ENCODE results near the gene ERGIC1. TPM values are rescaled to one million over a fixed set of nuclear protein-coding genes. Genes with fewer than 3 reads are reported as not detected.

ERGIC1 gene
- total and polyA plus RNA-seq, 2 of the 13 experiments (the other 11 are each of a cell fraction or from before 2014, with no cell fraction given), result 78.5 to 184 TPM

DNA sequence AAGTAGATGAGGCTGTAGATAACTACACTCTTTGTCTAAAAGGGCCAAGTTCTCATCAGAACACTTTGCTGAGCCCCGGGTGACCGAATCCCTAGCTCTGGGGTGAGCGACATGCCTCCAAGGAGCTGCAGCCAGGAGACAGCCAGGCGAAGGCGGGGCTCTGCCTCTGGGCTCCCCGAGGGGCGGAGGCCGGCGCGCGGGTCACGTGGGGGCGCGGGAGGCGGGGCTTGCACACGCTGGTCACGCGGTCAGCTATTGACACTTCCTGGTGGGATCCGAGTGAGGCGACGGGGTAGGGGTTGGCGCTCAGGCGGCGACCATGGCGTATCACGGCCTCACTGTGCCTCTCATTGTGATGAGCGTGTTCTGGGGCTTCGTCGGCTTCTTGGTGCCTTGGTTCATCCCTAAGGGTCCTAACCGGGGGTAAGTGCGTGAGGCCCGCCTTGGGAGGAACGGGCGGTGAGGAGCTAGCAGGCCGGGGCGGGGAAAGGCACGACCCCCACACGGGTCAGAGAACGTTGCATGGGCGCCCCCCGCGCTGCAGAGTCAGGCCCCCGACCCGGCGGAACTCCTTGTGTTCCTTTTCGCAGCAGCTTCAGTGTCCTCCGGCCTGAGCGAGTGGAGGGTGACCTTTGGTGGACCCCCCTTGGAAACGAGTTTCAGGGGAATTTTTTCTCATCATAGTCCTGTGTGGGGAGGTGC lies 149.6 kb downstream of the ERGIC1 start, which contains the start of gene ATP6V0E1 (continued):
- 0 out of 4 replicates have a peak, but pooled peaks of 1 of the 2 experiments have one; percentile 16 for TF ChIP-seq EP300 (IDR thresholded peaks at IDR 0.05; ENCODE audit: low read depth in 2 of 2, low read length in 2 of 2)
- TF ChIP-seq EP300 (CRISPR knock-in tag; IDR thresholded peaks at IDR 0.05; ENCODE audit: borderline replicate concordance), result no peak
- no peak for TF ChIP-seq FOXJ3 (CRISPR knock-in tag; IDR thresholded peaks at IDR 0.05; ENCODE audit: borderline replicate concordance)
- TF ChIP-seq, protein P1, sequence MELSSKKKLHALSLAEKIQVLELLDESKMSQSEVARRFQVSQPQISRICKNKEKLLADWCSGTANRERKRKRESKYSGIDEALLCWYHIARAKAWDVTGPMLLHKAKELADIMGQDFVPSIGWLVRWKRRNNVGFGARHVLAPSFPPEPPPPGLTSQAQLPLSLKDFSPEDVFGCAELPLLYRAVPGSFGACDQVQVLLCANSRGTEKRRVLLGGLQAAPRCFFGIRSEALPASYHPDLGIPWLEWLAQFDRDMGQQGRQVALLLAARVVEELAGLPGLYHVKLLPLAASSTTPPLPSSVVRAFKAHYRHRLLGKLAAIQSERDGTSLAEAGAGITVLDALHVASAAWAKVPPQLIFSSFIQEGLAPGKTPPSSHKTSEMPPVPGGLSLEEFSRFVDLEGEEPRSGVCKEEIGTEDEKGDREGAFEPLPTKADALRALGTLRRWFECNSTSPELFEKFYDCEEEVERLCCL (CRISPR knock-in tag; IDR thresholded peaks at IDR 0.05; ENCODE audit: borderline replicate concordance), result no peak
- no peak for TF ChIP-seq POLR2AphosphoS2 (IDR thresholded peaks at IDR 0.05; ENCODE audit: low read depth, low read length)
- no peak for TF ChIP-seq SRSF1 (optimal IDR thresholded peaks at IDR 0.05; ENCODE audit: low read depth, low read length)
- TF ChIP-seq, protein P2, sequence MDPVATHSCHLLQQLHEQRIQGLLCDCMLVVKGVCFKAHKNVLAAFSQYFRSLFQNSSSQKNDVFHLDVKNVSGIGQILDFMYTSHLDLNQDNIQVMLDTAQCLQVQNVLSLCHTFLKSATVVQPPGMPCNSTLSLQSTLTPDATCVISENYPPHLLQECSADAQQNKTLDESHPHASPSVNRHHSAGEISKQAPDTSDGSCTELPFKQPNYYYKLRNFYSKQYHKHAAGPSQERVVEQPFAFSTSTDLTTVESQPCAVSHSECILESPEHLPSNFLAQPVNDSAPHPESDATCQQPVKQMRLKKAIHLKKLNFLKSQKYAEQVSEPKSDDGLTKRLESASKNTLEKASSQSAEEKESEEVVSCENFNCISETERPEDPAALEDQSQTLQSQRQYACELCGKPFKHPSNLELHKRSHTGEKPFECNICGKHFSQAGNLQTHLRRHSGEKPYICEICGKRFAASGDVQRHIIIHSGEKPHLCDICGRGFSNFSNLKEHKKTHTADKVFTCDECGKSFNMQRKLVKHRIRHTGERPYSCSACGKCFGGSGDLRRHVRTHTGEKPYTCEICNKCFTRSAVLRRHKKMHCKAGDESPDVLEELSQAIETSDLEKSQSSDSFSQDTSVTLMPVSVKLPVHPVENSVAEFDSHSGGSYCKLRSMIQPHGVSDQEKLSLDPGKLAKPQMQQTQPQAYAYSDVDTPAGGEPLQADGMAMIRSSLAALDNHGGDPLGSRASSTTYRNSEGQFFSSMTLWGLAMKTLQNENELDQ (CRISPR knock-in tag; IDR thresholded peaks at IDR 0.05; ENCODE audit: borderline replicate concordance), result no peak
- peak; percentile 24; the same call in 1 of the 2 replicates for TF ChIP-seq ARNT2 (CRISPR knock-in tag; IDR thresholded peaks at IDR 0.05; ENCODE audit: low read depth)
- TF ChIP-seq, protein P3, sequence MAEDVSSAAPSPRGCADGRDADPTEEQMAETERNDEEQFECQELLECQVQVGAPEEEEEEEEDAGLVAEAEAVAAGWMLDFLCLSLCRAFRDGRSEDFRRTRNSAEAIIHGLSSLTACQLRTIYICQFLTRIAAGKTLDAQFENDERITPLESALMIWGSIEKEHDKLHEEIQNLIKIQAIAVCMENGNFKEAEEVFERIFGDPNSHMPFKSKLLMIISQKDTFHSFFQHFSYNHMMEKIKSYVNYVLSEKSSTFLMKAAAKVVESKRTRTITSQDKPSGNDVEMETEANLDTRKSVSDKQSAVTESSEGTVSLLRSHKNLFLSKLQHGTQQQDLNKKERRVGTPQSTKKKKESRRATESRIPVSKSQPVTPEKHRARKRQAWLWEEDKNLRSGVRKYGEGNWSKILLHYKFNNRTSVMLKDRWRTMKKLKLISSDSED (CRISPR knock-in tag; IDR thresholded peaks at IDR 0.05), result no peak
- TF ChIP-seq ZFP41 (CRISPR knock-in tag; IDR thresholded peaks at IDR 0.05; ENCODE audit: borderline replicate concordance), result 0 out of 2 replicates have a peak, but pooled peaks have one; percentile 56
- TF ChIP-seq MEF2D (CRISPR knock-in tag; IDR thresholded peaks at IDR 0.05), result peak; percentile 64
- no peak for TF ChIP-seq HDAC2 (CRISPR knock-in tag; IDR thresholded peaks at IDR 0.05)
- no peak for TF ChIP-seq SMYD3 (CRISPR knock-in tag; IDR thresholded peaks at IDR 0.05)
- 0 out of 2 replicates have a peak, but pooled peaks have one; percentile 46 for TF ChIP-seq TBP (CRISPR knock-in tag; IDR thresholded peaks at IDR 0.05)
- TF ChIP-seq ZSCAN31 (CRISPR knock-in tag; IDR thresholded peaks at IDR 0.05; ENCODE audit: low read depth), result no peak
- TF ChIP-seq MAFF (IDR thresholded peaks at IDR 0.05; ENCODE audit: low read depth, low read length), result no peak
- no peak for TF ChIP-seq ZNF354B (CRISPR knock-in tag; IDR thresholded peaks at IDR 0.05)
- TF ChIP-seq ZNF34 (CRISPR knock-in tag; IDR thresholded peaks at IDR 0.05; ENCODE audit: borderline replicate concordance), result no peak
- TF ChIP-seq, protein P4, sequence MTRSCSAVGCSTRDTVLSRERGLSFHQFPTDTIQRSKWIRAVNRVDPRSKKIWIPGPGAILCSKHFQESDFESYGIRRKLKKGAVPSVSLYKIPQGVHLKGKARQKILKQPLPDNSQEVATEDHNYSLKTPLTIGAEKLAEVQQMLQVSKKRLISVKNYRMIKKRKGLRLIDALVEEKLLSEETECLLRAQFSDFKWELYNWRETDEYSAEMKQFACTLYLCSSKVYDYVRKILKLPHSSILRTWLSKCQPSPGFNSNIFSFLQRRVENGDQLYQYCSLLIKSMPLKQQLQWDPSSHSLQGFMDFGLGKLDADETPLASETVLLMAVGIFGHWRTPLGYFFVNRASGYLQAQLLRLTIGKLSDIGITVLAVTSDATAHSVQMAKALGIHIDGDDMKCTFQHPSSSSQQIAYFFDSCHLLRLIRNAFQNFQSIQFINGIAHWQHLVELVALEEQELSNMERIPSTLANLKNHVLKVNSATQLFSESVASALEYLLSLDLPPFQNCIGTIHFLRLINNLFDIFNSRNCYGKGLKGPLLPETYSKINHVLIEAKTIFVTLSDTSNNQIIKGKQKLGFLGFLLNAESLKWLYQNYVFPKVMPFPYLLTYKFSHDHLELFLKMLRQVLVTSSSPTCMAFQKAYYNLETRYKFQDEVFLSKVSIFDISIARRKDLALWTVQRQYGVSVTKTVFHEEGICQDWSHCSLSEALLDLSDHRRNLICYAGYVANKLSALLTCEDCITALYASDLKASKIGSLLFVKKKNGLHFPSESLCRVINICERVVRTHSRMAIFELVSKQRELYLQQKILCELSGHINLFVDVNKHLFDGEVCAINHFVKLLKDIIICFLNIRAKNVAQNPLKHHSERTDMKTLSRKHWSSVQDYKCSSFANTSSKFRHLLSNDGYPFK (CRISPR knock-in tag; IDR thresholded peaks at IDR 0.05; ENCODE audit: borderline replicate concordance), result peak; percentile 88
